GM12873 (cell line): ENCODE results near the gene GPR87.
A peak's percentile ranks its signal among the peaks of the same experiment; 100 is the strongest.

Experiments
- CTCF ChIP-seq: IDR thresholded peaks from 2 replicates; pipeline ENCODE4 v1.5.1; 2012; ENCODE audit warnings: low read depth, mild to moderate bottlenecking, moderate library complexity, low read length, control low read depth; ENCODE audit not compliant: insufficient read depth; ENCODE audit errors: missing control alignments

Gene GPR87

GRCh38 chr3:151327571-151328198, 11.1 kb upstream of the GPR87 start:
- peak; percentile 49 for TF ChIP-seq CTCF

GRCh38 chr3:151322511-151322910, 5.9 kb upstream of the GPR87 start:
- no peak for TF ChIP-seq CTCF

GRCh38 chr3:151321526-151321925, 4.9 kb upstream of the GPR87 start:
- TF ChIP-seq CTCF: no peak

- no peak for TF ChIP-seq CTCF
Observed at GRCh38 chr3:151320131-151320530, 3.5 kb upstream of the GPR87 start.

- TF ChIP-seq CTCF: no peak
Observed at GRCh38 chr3:151319628-151320027, 3.0 kb upstream of the GPR87 start.

GRCh38 chr3:151318991-151319390, 2.4 kb upstream of the GPR87 start:
- TF ChIP-seq CTCF: no peak

- TF ChIP-seq CTCF: no peak
Observed at GRCh38 chr3:151318313-151318712, 1.7 kb upstream of the GPR87 start.
